H1 (cell line): ENCODE results near the gene SCIMP. TPM values are rescaled to one million over a fixed set of nuclear protein-coding genes. Genes with fewer than 3 reads are reported as not detected.

ENCODE experiments used
- CTCF ChIA-PET: fragments of 300-600 bp; sonication (Branson Sonifier 250); formaldehyde crosslinking; loops from one replicate; lab custom pipeline; 2021; ENCODE audit not compliant: partially characterized antibody; lab: Charles Lee
- POLR2A ChIA-PET: fragments of 300-600 bp; sonication (Branson Sonifier 250); formaldehyde crosslinking; loops from one replicate; lab custom pipeline; 2021; ENCODE audit warnings: inconsistent platforms; ENCODE audit not compliant: partially characterized antibody; lab: Charles Lee
- DNase-seq, 2 experiments: peaks; one replicate each; pipeline versions ENCODE4 v3.0.0 to v3.0.0-alpha.2; 2010 to 2022; ENCODE audit warnings: low spot score in 2 of 2, low read depth in 1 of 2, mixed read lengths in 1 of 2
- FAIRE-seq: peaks from 2 replicates; lab custom pipeline; 2011; peaks lifted over from hg19 to GRCh38; lab: Jason Lieb, UNC
- H2AFZ ChIP-seq: 2 replicates; pipeline ENCODE4 v1.8.1; 2012; ENCODE audit warnings: low read length, inconsistent platforms
- H2AK5ac ChIP-seq: 2 replicates; pipeline ENCODE4 v1.6.1; 2013; ENCODE audit warnings: low read depth, low read length
- H2BK120ac ChIP-seq: replicated peaks from 2 replicates; pipeline ENCODE3; 2013; ENCODE audit warnings: low read depth, low read length, inconsistent platforms
- H2BK12ac ChIP-seq: 2 replicates; pipeline ENCODE4 v1.6.1; 2013; ENCODE audit warnings: low read depth, low read length
- H2BK15ac ChIP-seq: 2 replicates; pipeline ENCODE4 v1.6.1; 2013; ENCODE audit warnings: low read length
- H2BK20ac ChIP-seq: 2 replicates; pipeline ENCODE4 v1.6.1; 2013; ENCODE audit warnings: low read length
- H2BK5ac ChIP-seq: 2 replicates; pipeline ENCODE4 v1.6.1; 2013; ENCODE audit warnings: low read depth, low read length
- H3K14ac ChIP-seq: 2 replicates; pipeline ENCODE4 v1.6.1; 2013; ENCODE audit warnings: inconsistent platforms; ENCODE audit not compliant: insufficient read length
- H3K18ac ChIP-seq: 2 replicates; pipeline ENCODE4 v1.6.1; 2013; ENCODE audit warnings: low read length; ENCODE audit errors: extremely low read depth
- H3K23ac ChIP-seq: 2 replicates; pipeline ENCODE4 v1.6.1; 2013; ENCODE audit warnings: inconsistent platforms; ENCODE audit not compliant: insufficient read length
- H3K23me2 ChIP-seq: 2 replicates; pipeline ENCODE4 v1.6.1; 2013; ENCODE audit warnings: low read depth, low read length
- H3K27ac ChIP-seq: 2 replicates; pipeline ENCODE4 v1.6.1; 2011; ENCODE audit warnings: low read depth, low read length, inconsistent platforms
- H3K27me3 ChIP-seq, 4 experiments: replicated peaks in 1 of 4; 1 replicate in 1 of 4; 2 replicates in 3 of 4; pipeline versions ENCODE4 v1.6.1 to v1.8.1; 2011 to 2013; ENCODE audit warnings: low read length in 3 of 4, mild to moderate bottlenecking in 3 of 4, inconsistent platforms in 2 of 4, mixed read lengths in 2 of 4, moderate library complexity in 1 of 4; ENCODE audit not compliant: control insufficient read depth in 3 of 4, insufficient read depth in 3 of 4; ENCODE audit errors: extremely low read depth in 1 of 4
- H3K36me3 ChIP-seq, 4 experiments: 2 replicates each; pipeline versions ENCODE4 v1.6.1 to v1.8.1; 2011 to 2013; ENCODE audit warnings: mild to moderate bottlenecking in 4 of 4, low read length in 3 of 4, moderate library complexity in 2 of 4, control low read depth in 1 of 4, inconsistent platforms in 1 of 4; ENCODE audit not compliant: insufficient read depth in 4 of 4, control insufficient read depth in 2 of 4
- H3K4ac ChIP-seq: replicated peaks from 2 replicates; pipeline ENCODE3; 2013; ENCODE audit warnings: low read length, low read depth, mixed read lengths, inconsistent platforms; ENCODE audit not compliant: insufficient read length
- H3K4me1 ChIP-seq, 4 experiments: replicated peaks in 1 of 4; 1 replicate in 1 of 4; 2 replicates in 3 of 4; pipeline versions ENCODE4 v1.6.1 to v1.8.1; 2011 to 2013; ENCODE audit warnings: low read length in 3 of 4, inconsistent platforms in 2 of 4, mixed read lengths in 1 of 4; ENCODE audit not compliant: insufficient read depth in 4 of 4, control insufficient read depth in 3 of 4
- H3K4me2 ChIP-seq, 2 experiments: 2 replicates each; pipeline versions ENCODE4 v1.6.1 to v1.8.1; 2011 to 2013; ENCODE audit warnings: low read depth in 2 of 2, low read length in 2 of 2, control low read depth in 1 of 2, inconsistent platforms in 1 of 2, mild to moderate bottlenecking in 1 of 2; ENCODE audit not compliant: insufficient read depth in 1 of 2
- H3K4me3 ChIP-seq, 4 experiments: fragments of 200-600, 300-600 bp in 1 of 4; sonication (generic), shearing (Covaris generic), sonication (Bioruptor Twin) in 1 of 4; 2 replicates each; pipeline versions ENCODE4 v1.5.1 to v1.8.1; 2011 to 2016; ENCODE audit warnings: low read length in 4 of 4, low read depth in 3 of 4, control low read depth in 2 of 4, inconsistent platforms in 2 of 4, mild to moderate bottlenecking in 2 of 4, mixed read lengths in 1 of 4, moderate library complexity in 1 of 4; ENCODE audit not compliant: insufficient read depth in 2 of 4; ENCODE audit errors: extremely low read depth in 1 of 4
- H3K56ac ChIP-seq: replicated peaks from 2 replicates; pipeline ENCODE3; 2013; ENCODE audit warnings: low read depth, mild to moderate bottlenecking, mixed read lengths, low read length, inconsistent platforms; ENCODE audit not compliant: insufficient read length
- H3K79me1 ChIP-seq: 2 replicates; pipeline ENCODE4 v1.6.1; 2013; ENCODE audit warnings: low read depth, low read length, control low read depth
- H3K79me2 ChIP-seq, 2 experiments: 2 replicates each; pipeline versions ENCODE4 v1.6.1 to v1.8.1; 2012 to 2013; ENCODE audit warnings: low read length in 2 of 2, mild to moderate bottlenecking in 2 of 2, inconsistent platforms in 1 of 2; ENCODE audit not compliant: insufficient read depth in 2 of 2, control insufficient read depth in 1 of 2
- H3K9ac ChIP-seq, 4 experiments: replicated peaks in 1 of 4; 1 replicate in 1 of 4; 2 replicates in 3 of 4; pipeline versions ENCODE4 v1.6.1 to v1.8.1; 2011 to 2013; ENCODE audit warnings: low read depth in 3 of 4, low read length in 3 of 4, control low read depth in 2 of 4, mild to moderate bottlenecking in 2 of 4, moderate library complexity in 2 of 4, inconsistent platforms in 1 of 4; ENCODE audit errors: extremely low read depth in 1 of 4
- H3K9me3 ChIP-seq, 2 experiments: 2 replicates each; pipeline versions ENCODE4 v1.6.1 to v1.8.1; 2012 to 2013; ENCODE audit warnings: mild to moderate bottlenecking in 2 of 2, moderate library complexity in 2 of 2, control low read depth in 1 of 2, inconsistent platforms in 1 of 2, low read depth in 1 of 2, low read length in 1 of 2, mixed read lengths in 1 of 2; ENCODE audit not compliant: insufficient read depth in 2 of 2
- H4K20me1 ChIP-seq, 2 experiments: replicated peaks in 1 of 2; 2 replicates each; pipeline versions ENCODE3 to v1.8.1; 2011 to 2013; ENCODE audit warnings: inconsistent platforms in 2 of 2, low read length in 2 of 2, mild to moderate bottlenecking in 1 of 2; ENCODE audit not compliant: insufficient read depth in 2 of 2, control insufficient read depth in 1 of 2
- H4K5ac ChIP-seq: 2 replicates; pipeline ENCODE4 v1.6.1; 2013; ENCODE audit warnings: low read length, low read depth, mixed read lengths, inconsistent platforms; ENCODE audit not compliant: insufficient read length
- H4K8ac ChIP-seq: 2 replicates; pipeline ENCODE4 v1.8.0; 2013; ENCODE audit warnings: mild to moderate bottlenecking, moderate library complexity, low read length, inconsistent platforms; ENCODE audit not compliant: insufficient read depth; ENCODE audit errors: extremely low read depth
- H4K91ac ChIP-seq: replicated peaks from 2 replicates; pipeline ENCODE3; 2013; ENCODE audit warnings: low read length, mixed read lengths, inconsistent platforms; ENCODE audit not compliant: insufficient read length
- BACH1 ChIP-seq: IDR thresholded peaks from 2 replicates; pipeline ENCODE4 v1.6.1; 2012; ENCODE audit warnings: low read length, improper control_type of control experiment
- CHD1 ChIP-seq: IDR thresholded peaks from 2 replicates; pipeline ENCODE4 v1.6.1; 2012; ENCODE audit warnings: low read depth, low read length, improper control_type of control experiment
- EZH2 ChIP-seq: fragments of 200-600 bp; sonication (generic); IDR thresholded peaks from 2 replicates; pipeline ENCODE4 v1.7.1; 2012; ENCODE audit warnings: low read depth, mild to moderate bottlenecking, moderate library complexity, low read length, inconsistent platforms; ENCODE audit not compliant: severe bottlenecking
- FOSL1 ChIP-seq: IDR thresholded peaks from 2 replicates; pipeline ENCODE4 v1.6.1; 2011; ENCODE audit warnings: mild to moderate bottlenecking, low read depth, low read length, moderate library complexity; ENCODE audit not compliant: insufficient read depth
- GABPA ChIP-seq: IDR thresholded peaks from 2 replicates; pipeline ENCODE4 v1.6.1; 2011; ENCODE audit warnings: mild to moderate bottlenecking, low read length, moderate library complexity, borderline replicate concordance; ENCODE audit not compliant: insufficient read depth
- HDAC6 ChIP-seq: IDR thresholded peaks from one replicate; pipeline ENCODE4 v1.7.1; 2012; ENCODE audit warnings: low read depth, mild to moderate bottlenecking, inconsistent platforms, low read length, moderate library complexity
- JUN ChIP-seq: IDR thresholded peaks from 2 replicates; pipeline ENCODE4 v1.6.1; 2011; ENCODE audit warnings: low read depth, mild to moderate bottlenecking, improper control_type of control experiment, low read length
- MAFK ChIP-seq: IDR thresholded peaks from 2 replicates; pipeline ENCODE4 v1.6.1; 2012; ENCODE audit warnings: low read depth, mild to moderate bottlenecking, improper control_type of control experiment, low read length
- POLR2AphosphoS5 ChIP-seq: IDR thresholded peaks from 2 replicates; pipeline ENCODE4 v1.6.1; 2011; ENCODE audit warnings: low read depth, low read length
- ZNF274 ChIP-seq: IDR thresholded peaks from 2 replicates; pipeline ENCODE4 v1.7.0; 2012; ENCODE audit warnings: low read length, borderline replicate concordance; ENCODE audit errors: extremely low read depth
- WGBS, 2 experiments: shearing (Covaris generic) in 1 of 2; methylation state at CpG; one replicate each; pipeline versions ENCODE4 v1.1.6 to v1.1.7; 2013 to 2015; ENCODE audit warnings: low lambda C conversion rate in 2 of 2, mixed read lengths in 2 of 2, inconsistent platforms in 1 of 2, low coverage in 1 of 2, missing lambda C conversion rate in 1 of 2; ENCODE audit not compliant: insufficient replicate concordance in 2 of 2, insufficient coverage in 1 of 2, insufficient read length in 1 of 2; ENCODE audit errors: extremely low coverage in 1 of 2, missing lambda C conversion rate in 1 of 2; 5-methylcytosine and 5-hydroxymethylcytosine counted together
- polyA plus RNA-seq, 7 experiments: library from polyadenylated mRNA; depleted of rRNA in 3 of 7; stranded (reverse) in 5 of 7; unstranded in 2 of 7; fragments of >200 nt in 5 of 7; fragments of 200-250 nt in 2 of 7; gene quantifications; 1 replicate in 5 of 7; 2 replicates in 1 of 7; 4 replicates in 1 of 7; pipeline versions ENCODE4 v1.2.1 to v1.2.3, GENCODE V29; 2011 to 2013; ENCODE audit warnings: missing spikeins in 2 of 7, mixed read lengths in 2 of 7
- total RNA-seq: library from RNA; stranded (reverse); fragmentation: NEBNext Ultra II Directional; extraction: Animal tissue kit (Norgen Biotek cat#: 25700); gene quantifications from 2 replicates; pipeline ENCODE4 v1.2.1, GENCODE V29; 2021
- TF ChIP-seq, protein P1 (sequence below): IDR thresholded peaks from 2 replicates; pipeline ENCODE4 v1.6.1; 2011; ENCODE audit warnings: low read length, improper control_type of control experiment
- TF ChIP-seq, protein P2 (sequence below): IDR thresholded peaks from 2 replicates; pipeline ENCODE4 v1.6.1; 2012; ENCODE audit warnings: low read length, inconsistent platforms

SCIMP gene
- total and polyA plus RNA-seq, 2 of the 8 experiments (the other 6 are each of a cell fraction or from before 2014, with no cell fraction given): not detected

DNA sequence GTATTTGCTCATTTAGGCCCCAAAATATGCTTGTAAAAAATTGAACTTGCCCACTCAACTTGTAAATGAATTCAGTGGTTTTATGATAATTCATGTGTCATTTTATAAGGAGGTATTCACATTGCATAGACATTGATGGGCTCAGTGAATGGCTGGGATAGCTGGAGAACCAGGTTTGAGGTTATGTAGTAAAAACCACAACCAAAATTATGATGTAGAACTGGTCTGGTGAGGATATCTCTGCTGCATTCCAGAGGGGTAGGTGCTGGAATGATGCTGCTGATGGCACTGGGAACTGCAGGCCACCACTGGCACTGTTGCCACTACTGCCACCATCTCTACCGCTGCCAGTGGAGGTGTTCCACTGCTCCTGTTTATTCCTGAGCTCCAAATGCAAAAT lies 25.9 kb upstream of the SCIMP start:
- H2AK5ac ChIP-seq: 0 out of 2 replicates have a peak overlapping the region, but pooled peaks have one; percentile 15
- no peak overlapping the region for H4K5ac ChIP-seq
- no peak overlapping the region for H3K23ac ChIP-seq
- H3K27me3 ChIP-seq: no peaks in the 10 kb centered on the region
- peaks cover 0 to 2% of the 10 kb centered on the region in 2 experiments for H4K20me1 ChIP-seq
- H3K36me3 ChIP-seq: no peaks in the 10 kb centered on the region
- H2BK15ac ChIP-seq: no peak overlapping the region
- H2BK20ac ChIP-seq: no peak overlapping the region; the same call in 1 of the 2 replicates
- H3K4ac ChIP-seq: no peak overlapping the region
- H4K8ac ChIP-seq: no peak overlapping the region
- no peak overlapping the region for H2AFZ ChIP-seq
- no peak overlapping the region for H4K91ac ChIP-seq
- FAIRE-seq (no peak), DNase-seq (no peak)
- H3K4me2 ChIP-seq: no peak overlapping the region
- no peak overlapping the region for H3K9ac ChIP-seq
- no peak overlapping the region for H3K56ac ChIP-seq
- H2BK12ac ChIP-seq: no peak overlapping the region
- no peaks in the 10 kb centered on the region for H3K79me2 ChIP-seq
- H3K4me1 ChIP-seq: no peaks in the 10 kb centered on the region
- H3K14ac ChIP-seq: no peak overlapping the region
- ChIA-PET POLR2A (no interaction called here), CTCF (interaction anchor here (0.6 kb wide), 1 partner anchor 10 kb away, joined by 3 read pairs; no protein-coding TSS in a partner anchor)
- no peak overlapping the region for H3K4me3 ChIP-seq
- H3K9me3 ChIP-seq: no peaks in the 10 kb centered on the region
- no peaks in the 10 kb centered on the region for H3K23me2 ChIP-seq
- WGBS, 2 experiments: 93% methylated on average over 1 of the region's 1 CpG; no CpG with 5 or more reads in 1 of the 2 experiments
- H3K79me1 ChIP-seq: no peaks in the 10 kb centered on the region
- no peak overlapping the region for H2BK5ac ChIP-seq
- H2BK120ac ChIP-seq: no peak overlapping the region
- H3K27ac ChIP-seq: no peak overlapping the region
- no peak overlapping the region for H3K18ac ChIP-seq
- TF ChIP-seq ZNF274 (no peak), JUN (no peak), FOSL1 (no peak), BACH1 (no peak), CHD1 (no peak), HDAC6 (no peak), MAFK (no peak), GABPA (no peak), EZH2 (no peak), POLR2AphosphoS5 (no peak)
- TF ChIP-seq, protein P1, sequence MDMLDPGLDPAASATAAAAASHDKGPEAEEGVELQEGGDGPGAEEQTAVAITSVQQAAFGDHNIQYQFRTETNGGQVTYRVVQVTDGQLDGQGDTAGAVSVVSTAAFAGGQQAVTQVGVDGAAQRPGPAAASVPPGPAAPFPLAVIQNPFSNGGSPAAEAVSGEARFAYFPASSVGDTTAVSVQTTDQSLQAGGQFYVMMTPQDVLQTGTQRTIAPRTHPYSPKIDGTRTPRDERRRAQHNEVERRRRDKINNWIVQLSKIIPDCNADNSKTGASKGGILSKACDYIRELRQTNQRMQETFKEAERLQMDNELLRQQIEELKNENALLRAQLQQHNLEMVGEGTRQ: no peak
- TF ChIP-seq, protein P2, sequence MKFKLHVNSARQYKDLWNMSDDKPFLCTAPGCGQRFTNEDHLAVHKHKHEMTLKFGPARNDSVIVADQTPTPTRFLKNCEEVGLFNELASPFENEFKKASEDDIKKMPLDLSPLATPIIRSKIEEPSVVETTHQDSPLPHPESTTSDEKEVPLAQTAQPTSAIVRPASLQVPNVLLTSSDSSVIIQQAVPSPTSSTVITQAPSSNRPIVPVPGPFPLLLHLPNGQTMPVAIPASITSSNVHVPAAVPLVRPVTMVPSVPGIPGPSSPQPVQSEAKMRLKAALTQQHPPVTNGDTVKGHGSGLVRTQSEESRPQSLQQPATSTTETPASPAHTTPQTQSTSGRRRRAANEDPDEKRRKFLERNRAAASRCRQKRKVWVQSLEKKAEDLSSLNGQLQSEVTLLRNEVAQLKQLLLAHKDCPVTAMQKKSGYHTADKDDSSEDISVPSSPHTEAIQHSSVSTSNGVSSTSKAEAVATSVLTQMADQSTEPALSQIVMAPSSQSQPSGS: no peak
